ENCODE measurements around the gene ANKS1A. TPM values are rescaled to one million over a fixed set of nuclear protein-coding genes. Genes with fewer than 3 reads are reported as not detected.

Gene ANKS1A
- total RNA-seq, 1 experiment from 2014 or later = 14.4 TPM

DNA sequence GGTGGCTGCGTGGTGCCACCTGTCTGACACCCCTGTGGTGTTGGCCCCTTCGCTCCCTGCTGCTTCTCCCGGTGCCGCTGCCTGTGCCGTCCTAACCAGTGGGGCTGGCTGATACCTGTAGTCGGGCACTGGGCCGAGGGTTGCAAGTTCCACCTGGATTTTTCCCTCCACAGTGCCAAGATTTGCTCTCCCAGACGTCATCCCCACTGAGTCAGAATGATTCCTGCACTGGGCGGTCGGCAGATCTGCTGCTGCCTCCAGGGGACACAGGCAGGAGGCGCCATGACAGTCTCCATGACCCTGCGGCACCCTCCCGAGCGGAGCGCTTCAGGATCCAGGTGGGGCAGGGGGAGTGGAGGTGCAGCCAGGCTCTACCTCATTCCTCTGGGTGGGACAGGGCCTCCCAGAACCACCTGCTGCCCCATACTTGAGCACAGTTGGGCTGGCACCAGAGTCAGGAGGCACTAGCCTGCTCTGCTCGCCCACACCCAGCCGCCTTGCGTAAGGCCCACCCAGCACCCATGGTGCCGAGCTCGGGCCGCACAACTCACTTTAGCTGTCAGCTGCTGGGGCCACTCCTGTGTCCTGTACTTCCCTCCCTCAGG is 191.9 kb downstream of the ANKS1A start:
- no TSS peak for BruUV-seq (replicated peaks)
- Histone ChIP-seq H3K4me3 (ENCODE audit: low read depth in 2 of 2, low read length in 2 of 2) (no peak overlapping the region), H3K27me3 (ENCODE audit: control insufficient read depth, insufficient read depth, low read length) (no peaks in the 10 kb centered on the region), H3K27ac (ENCODE audit: low read length) (no peak overlapping the region), H3K4me1 (ENCODE audit: control insufficient read depth, insufficient read depth, low read length) (no peaks in the 10 kb centered on the region), H3K36me3 (ENCODE audit: control insufficient read depth, insufficient read depth, low read length) (no peaks in the 10 kb centered on the region), H3K9me3 (ENCODE audit: control insufficient read depth, insufficient read depth, low read depth, low read length) (no peaks in the 10 kb centered on the region)
- CTCF ChIA-PET = no interaction called here
- intact Hi-C loops (cut with micrococcal nuclease; ENCODE audit: unreplicated experiment) (no loop called here), in situ Hi-C loops (cut with HindIII; ENCODE audit: low pct_unique_long_range_greater_than_20kb, low sequenced_read_pairs) (no loop called here)
- POLR2A ChIA-PET = no interaction called here
- TF ChIP-seq POLR2AphosphoS5 (IDR thresholded peaks at IDR 0.05; ENCODE audit: low read depth, low read length) (no peak), REST (IDR thresholded peaks at IDR 0.05; ENCODE audit: insufficient read depth in 1 of 2, low read depth in 2 of 2, low read length in 1 of 2) (no peak), SIN3A (IDR thresholded peaks at IDR 0.05; ENCODE audit: borderline replicate concordance, insufficient read depth, low read depth, low read length) (no peak), TCF7L2 (IDR thresholded peaks at IDR 0.05; ENCODE audit: low read depth, low read length) (no peak)
- TF ChIP-seq, protein P1, sequence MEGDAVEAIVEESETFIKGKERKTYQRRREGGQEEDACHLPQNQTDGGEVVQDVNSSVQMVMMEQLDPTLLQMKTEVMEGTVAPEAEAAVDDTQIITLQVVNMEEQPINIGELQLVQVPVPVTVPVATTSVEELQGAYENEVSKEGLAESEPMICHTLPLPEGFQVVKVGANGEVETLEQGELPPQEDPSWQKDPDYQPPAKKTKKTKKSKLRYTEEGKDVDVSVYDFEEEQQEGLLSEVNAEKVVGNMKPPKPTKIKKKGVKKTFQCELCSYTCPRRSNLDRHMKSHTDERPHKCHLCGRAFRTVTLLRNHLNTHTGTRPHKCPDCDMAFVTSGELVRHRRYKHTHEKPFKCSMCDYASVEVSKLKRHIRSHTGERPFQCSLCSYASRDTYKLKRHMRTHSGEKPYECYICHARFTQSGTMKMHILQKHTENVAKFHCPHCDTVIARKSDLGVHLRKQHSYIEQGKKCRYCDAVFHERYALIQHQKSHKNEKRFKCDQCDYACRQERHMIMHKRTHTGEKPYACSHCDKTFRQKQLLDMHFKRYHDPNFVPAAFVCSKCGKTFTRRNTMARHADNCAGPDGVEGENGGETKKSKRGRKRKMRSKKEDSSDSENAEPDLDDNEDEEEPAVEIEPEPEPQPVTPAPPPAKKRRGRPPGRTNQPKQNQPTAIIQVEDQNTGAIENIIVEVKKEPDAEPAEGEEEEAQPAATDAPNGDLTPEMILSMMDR (IDR thresholded peaks at IDR 0.05) = no peak
- DNase-seq (ENCODE audit: low read depth, low spot score) = no peak
- no peak; the same call in 1 of the 2 replicates for ATAC-seq

DNA sequence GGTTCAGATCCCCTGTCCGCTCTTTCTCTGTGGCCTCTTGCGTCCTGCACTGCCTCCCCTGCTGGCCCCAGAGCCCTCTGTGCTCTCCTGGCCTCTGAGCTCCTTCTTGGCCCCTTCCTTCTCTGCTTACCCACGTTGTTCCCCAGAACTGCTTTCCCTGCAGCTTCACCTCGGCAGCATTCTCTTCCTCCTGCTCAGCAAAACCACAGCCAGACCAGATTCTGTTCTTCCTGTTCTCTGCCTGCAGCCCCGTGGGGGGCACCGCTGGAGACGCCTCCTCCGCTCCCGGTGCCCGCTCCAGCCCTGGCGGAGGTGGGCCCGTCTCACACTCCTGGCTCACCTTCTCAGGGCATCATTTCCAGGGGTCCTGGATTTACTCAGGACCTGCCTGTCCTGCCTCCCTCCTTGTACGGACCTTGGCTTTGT is 192.4 kb downstream of the ANKS1A start:
- Histone ChIP-seq H3K27me3 (ENCODE audit: control insufficient read depth, insufficient read depth, low read length) (no peaks in the 10 kb centered on the region), H3K4me1 (ENCODE audit: control insufficient read depth, insufficient read depth, low read length) (no peaks in the 10 kb centered on the region), H3K27ac (ENCODE audit: low read length) (no peak overlapping the region), H3K36me3 (ENCODE audit: control insufficient read depth, insufficient read depth, low read length) (no peaks in the 10 kb centered on the region), H3K9me3 (ENCODE audit: control insufficient read depth, insufficient read depth, low read depth, low read length) (no peaks in the 10 kb centered on the region), H3K4me3 (ENCODE audit: low read depth in 2 of 2, low read length in 2 of 2) (no peak overlapping the region)
- intact Hi-C loops (cut with micrococcal nuclease; ENCODE audit: unreplicated experiment) (no loop called here), in situ Hi-C loops (cut with HindIII; ENCODE audit: low pct_unique_long_range_greater_than_20kb, low sequenced_read_pairs) (no loop called here)
- CTCF ChIA-PET = no interaction called here
- no peak for DNase-seq (ENCODE audit: low read depth, low spot score)
- no TSS peak for BruUV-seq (replicated peaks)
- POLR2A ChIA-PET = no interaction called here
- ATAC-seq = no peak
- TF ChIP-seq TCF7L2 (IDR thresholded peaks at IDR 0.05; ENCODE audit: low read depth, low read length) (no peak), SIN3A (IDR thresholded peaks at IDR 0.05; ENCODE audit: borderline replicate concordance, insufficient read depth, low read depth, low read length) (no peak), POLR2AphosphoS5 (IDR thresholded peaks at IDR 0.05; ENCODE audit: low read depth, low read length) (no peak), REST (IDR thresholded peaks at IDR 0.05; ENCODE audit: insufficient read depth in 1 of 2, low read depth in 2 of 2, low read length in 1 of 2) (no peak)
- TF ChIP-seq, protein P1 (IDR thresholded peaks at IDR 0.05) = no peak
